Measurements from ENCODE around the gene NIT1.
A peak's percentile ranks its signal among the peaks of the same experiment; 100 is the strongest.

DNA sequence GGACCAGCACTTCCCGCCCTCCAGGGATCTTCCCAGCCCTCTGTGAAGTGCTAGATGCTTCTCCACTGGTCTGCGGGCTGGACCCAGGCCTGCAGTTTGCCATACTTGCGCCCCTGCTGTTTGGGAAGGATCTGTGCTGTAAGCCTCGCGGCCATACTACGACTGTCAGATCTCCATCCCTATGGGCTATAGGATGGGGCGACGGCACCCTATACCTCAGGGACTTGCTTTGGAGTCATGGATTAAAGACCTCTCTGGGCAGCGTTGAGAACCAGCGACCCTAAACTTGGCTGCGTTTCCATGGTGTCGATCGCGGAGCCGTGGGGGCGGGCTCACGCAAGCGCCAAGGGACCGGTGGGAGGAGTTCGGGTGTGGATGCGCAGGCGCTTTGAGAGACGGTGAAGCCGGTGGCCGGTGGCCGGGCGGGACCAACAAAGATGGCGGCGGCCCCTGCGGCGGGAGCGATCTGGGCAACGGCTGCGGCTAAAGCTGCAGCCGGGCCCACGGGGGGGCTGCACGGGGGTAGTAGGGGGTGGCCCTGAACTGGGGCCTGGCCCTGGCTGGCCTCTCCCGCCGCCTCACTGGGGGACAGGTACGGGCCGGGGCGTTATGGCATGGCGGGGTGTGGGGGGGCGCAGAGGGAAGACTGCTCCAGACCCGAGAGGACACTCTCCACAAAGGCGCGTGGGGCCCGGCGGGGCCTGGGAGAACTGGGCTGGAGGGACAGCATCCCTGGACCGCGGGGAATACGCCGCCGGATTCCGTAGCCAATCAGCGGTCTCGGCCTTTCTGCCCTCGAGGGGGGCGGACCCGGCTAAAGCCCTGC is 41.4 kb downstream of the NIT1 start, which contains the start of gene USP21:
- TF ChIP-seq, protein P1, sequence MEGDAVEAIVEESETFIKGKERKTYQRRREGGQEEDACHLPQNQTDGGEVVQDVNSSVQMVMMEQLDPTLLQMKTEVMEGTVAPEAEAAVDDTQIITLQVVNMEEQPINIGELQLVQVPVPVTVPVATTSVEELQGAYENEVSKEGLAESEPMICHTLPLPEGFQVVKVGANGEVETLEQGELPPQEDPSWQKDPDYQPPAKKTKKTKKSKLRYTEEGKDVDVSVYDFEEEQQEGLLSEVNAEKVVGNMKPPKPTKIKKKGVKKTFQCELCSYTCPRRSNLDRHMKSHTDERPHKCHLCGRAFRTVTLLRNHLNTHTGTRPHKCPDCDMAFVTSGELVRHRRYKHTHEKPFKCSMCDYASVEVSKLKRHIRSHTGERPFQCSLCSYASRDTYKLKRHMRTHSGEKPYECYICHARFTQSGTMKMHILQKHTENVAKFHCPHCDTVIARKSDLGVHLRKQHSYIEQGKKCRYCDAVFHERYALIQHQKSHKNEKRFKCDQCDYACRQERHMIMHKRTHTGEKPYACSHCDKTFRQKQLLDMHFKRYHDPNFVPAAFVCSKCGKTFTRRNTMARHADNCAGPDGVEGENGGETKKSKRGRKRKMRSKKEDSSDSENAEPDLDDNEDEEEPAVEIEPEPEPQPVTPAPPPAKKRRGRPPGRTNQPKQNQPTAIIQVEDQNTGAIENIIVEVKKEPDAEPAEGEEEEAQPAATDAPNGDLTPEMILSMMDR (IDR thresholded peaks at IDR 0.05 in 2 of 3, conservative IDR thresholded peaks at IDR 0.05 in 1 of 3; ENCODE audit: borderline replicate concordance in 1 of 3, insufficient read depth in 1 of 3, low read depth in 2 of 3, low read length in 2 of 3), result peak in 2 of 3 experiments; percentile 34 to 43; a peak in 3 of 6 replicates
- TF ChIP-seq EZH2 (IDR thresholded peaks at IDR 0.05) (no peak), POLR2A (IDR thresholded peaks at IDR 0.05; ENCODE audit: borderline replicate concordance, extremely low read depth, insufficient read depth, insufficient read length) (peak; percentile 37), EZH2phosphoT487 (IDR thresholded peaks at IDR 0.05; ENCODE audit: borderline replicate concordance) (no peak), FOSL1 (IDR thresholded peaks at IDR 0.05; ENCODE audit: low read depth) (no peak)
- TF ChIP-seq, protein P2, sequence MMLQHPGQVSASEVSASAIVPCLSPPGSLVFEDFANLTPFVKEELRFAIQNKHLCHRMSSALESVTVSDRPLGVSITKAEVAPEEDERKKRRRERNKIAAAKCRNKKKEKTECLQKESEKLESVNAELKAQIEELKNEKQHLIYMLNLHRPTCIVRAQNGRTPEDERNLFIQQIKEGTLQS (IDR thresholded peaks at IDR 0.05), result no peak
- TF ChIP-seq, protein P3, sequence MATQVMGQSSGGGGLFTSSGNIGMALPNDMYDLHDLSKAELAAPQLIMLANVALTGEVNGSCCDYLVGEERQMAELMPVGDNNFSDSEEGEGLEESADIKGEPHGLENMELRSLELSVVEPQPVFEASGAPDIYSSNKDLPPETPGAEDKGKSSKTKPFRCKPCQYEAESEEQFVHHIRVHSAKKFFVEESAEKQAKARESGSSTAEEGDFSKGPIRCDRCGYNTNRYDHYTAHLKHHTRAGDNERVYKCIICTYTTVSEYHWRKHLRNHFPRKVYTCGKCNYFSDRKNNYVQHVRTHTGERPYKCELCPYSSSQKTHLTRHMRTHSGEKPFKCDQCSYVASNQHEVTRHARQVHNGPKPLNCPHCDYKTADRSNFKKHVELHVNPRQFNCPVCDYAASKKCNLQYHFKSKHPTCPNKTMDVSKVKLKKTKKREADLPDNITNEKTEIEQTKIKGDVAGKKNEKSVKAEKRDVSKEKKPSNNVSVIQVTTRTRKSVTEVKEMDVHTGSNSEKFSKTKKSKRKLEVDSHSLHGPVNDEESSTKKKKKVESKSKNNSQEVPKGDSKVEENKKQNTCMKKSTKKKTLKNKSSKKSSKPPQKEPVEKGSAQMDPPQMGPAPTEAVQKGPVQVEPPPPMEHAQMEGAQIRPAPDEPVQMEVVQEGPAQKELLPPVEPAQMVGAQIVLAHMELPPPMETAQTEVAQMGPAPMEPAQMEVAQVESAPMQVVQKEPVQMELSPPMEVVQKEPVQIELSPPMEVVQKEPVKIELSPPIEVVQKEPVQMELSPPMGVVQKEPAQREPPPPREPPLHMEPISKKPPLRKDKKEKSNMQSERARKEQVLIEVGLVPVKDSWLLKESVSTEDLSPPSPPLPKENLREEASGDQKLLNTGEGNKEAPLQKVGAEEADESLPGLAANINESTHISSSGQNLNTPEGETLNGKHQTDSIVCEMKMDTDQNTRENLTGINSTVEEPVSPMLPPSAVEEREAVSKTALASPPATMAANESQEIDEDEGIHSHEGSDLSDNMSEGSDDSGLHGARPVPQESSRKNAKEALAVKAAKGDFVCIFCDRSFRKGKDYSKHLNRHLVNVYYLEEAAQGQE (IDR thresholded peaks at IDR 0.05; ENCODE audit: low read depth), result no peak

Measured in HCT116 (cell line).